Measurements from ENCODE around the gene TMEM176A. TPM values are rescaled to one million over a fixed set of nuclear protein-coding genes. Genes with fewer than 3 reads are reported as not detected.

The TMEM176A gene
- total and polyA plus RNA-seq, 12 donors, result 0.78 to 70.9 (median 22.5) TPM

DNA sequence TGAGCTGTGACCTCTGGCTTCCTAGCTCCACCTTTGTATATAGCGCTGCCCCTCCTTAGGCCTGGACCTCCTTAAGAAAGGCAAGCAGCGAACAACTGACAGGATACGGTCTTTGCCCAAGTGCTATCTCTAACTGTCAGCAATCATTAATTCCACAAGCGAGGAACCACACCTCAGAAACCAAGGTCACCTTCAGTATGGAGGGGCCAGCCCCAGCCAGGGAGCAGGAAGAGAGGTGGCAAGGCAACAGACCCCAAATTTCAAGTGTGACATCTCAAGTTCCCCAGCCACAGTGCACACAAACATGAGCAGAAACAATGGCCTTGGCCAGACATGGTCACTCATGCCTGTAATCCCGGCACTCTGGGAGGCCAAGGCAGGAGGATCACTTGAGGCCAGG, 47.0 kb downstream of the TMEM176A start:
- TF ChIP-seq, protein P1, sequence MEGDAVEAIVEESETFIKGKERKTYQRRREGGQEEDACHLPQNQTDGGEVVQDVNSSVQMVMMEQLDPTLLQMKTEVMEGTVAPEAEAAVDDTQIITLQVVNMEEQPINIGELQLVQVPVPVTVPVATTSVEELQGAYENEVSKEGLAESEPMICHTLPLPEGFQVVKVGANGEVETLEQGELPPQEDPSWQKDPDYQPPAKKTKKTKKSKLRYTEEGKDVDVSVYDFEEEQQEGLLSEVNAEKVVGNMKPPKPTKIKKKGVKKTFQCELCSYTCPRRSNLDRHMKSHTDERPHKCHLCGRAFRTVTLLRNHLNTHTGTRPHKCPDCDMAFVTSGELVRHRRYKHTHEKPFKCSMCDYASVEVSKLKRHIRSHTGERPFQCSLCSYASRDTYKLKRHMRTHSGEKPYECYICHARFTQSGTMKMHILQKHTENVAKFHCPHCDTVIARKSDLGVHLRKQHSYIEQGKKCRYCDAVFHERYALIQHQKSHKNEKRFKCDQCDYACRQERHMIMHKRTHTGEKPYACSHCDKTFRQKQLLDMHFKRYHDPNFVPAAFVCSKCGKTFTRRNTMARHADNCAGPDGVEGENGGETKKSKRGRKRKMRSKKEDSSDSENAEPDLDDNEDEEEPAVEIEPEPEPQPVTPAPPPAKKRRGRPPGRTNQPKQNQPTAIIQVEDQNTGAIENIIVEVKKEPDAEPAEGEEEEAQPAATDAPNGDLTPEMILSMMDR (IDR thresholded peaks at IDR 0.05), result no peak
- TF ChIP-seq POLR2A (IDR thresholded peaks at IDR 0.05), result no peak
- Histone ChIP-seq H3K27me3 (no peaks in the 10 kb centered on the region), H3K4me1 (replicated peaks in 1 of 2) (no peaks in the 10 kb centered on the region), H3K4me3 (no peak overlapping the region), H3K9me3 (replicated peaks in 1 of 3) (no peaks in the 10 kb centered on the region), H3K36me3 (replicated peaks in 1 of 2) (no peaks in the 10 kb centered on the region), H3K27ac (no peak overlapping the region)
- DNase-seq, result peak in 1 of 7 donors; percentile 13
- WGBS, 4 donors, result 86 to 94% (median 89%) methylated on average over 5 of the region's 5 CpGs
- intact Hi-C loops (cut with DNase I), result no loop called here

- H3K9me3 ChIP-seq (replicated peaks in 1 of 3), result no peaks in the 10 kb centered on the region
- no peaks in the 10 kb centered on the region for H3K36me3 ChIP-seq (replicated peaks in 1 of 2)
- intact Hi-C loops (cut with DNase I), result no loop called here
- H3K27me3 ChIP-seq, result no peaks in the 10 kb centered on the region
- H3K4me3 ChIP-seq, result no peak overlapping the region
- no peaks in the 10 kb centered on the region for H3K4me1 ChIP-seq (replicated peaks in 1 of 2)
- TF ChIP-seq, protein P1 (IDR thresholded peaks at IDR 0.05), result no peak
- no peak for TF ChIP-seq POLR2A (IDR thresholded peaks at IDR 0.05)
- DNase-seq, result peak in 2 of 7 donors; percentile 4 to 6
- no peak overlapping the region for H3K27ac ChIP-seq
- WGBS, 4 donors, result 89 to 94% (median 91%) methylated on average over 7 to 8 of the region's 8 CpGs
These were observed 47.5 kb downstream of the TMEM176A start for GRCh38 chr7:150848111-150848510.

DNA sequence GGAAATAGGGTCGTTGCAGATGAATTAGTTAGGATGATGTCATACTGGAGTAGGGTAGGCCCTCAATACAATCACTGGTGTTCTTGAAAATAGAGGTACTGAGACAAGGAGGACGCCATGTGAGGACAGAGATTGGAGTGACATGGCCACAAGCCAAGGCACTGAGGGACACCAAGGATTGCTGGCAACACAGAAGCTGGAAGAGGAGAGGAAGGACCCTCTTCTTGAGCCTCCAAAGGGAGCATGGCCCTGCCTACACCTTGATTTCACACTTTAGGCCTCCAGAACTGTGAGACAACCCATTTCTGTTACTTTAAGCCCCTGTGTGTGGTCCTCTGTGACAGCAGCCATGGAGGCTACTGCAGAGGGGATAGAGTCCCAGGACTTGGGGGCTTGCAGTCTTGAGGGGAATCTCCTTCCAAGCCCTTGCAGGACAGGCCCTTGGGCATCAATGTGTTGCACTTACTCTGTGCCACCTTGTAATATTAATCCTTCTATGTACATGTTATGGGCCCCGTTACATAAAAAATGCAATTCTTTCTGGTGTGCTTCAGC, 48.1 kb downstream of the TMEM176A start:
- 81 to 93% (median 89%) methylated on average over 3 of the region's 3 CpGs for WGBS, 4 donors
- no peaks in the 10 kb centered on the region for H3K4me1 ChIP-seq (replicated peaks in 1 of 2)
- DNase-seq, result peak in 2 of 7 donors; percentile 2 to 21
- no peak overlapping the region for H3K4me3 ChIP-seq
- intact Hi-C loops (cut with DNase I), result no loop called here
- H3K27ac ChIP-seq, result no peak overlapping the region
- no peaks in the 10 kb centered on the region for H3K36me3 ChIP-seq (replicated peaks in 1 of 2)
- TF ChIP-seq, protein P1 (IDR thresholded peaks at IDR 0.05), result no peak
- TF ChIP-seq POLR2A (IDR thresholded peaks at IDR 0.05), result no peak
- H3K27me3 ChIP-seq, result no peaks in the 10 kb centered on the region
- H3K9me3 ChIP-seq (replicated peaks in 1 of 3), result no peaks in the 10 kb centered on the region

DNA sequence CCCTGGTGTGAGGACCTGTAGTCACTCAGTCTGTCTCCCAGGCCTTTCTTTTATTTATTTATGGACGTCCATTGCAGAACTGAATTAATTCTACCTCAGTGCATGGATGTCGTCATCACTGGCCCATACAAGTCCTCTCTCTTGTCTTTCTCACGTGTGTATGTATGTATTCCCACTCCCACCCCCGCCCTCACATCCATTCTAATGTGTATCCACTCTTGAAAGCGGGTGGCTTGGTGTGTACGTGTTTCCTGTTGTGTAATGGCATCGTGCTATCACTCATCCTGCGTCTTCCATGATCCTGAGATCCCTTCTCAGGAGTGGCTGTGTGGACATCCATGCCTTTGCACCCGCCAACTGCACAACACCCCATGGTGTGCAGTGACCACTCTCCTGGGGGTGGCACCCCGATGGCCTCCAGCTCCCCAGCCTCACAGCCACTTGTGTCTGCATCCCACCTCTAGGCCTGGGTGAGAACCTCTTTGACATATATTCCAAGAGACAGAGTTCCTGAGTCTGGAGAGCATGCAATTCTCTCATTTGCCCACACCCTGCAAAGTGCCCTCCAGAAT, 48.7 kb downstream of the TMEM176A start:
- Histone ChIP-seq H3K9me3 (replicated peaks in 1 of 3) (no peaks in the 10 kb centered on the region), H3K4me3 (no peak overlapping the region), H3K27ac (no peak overlapping the region), H3K4me1 (replicated peaks in 1 of 2) (no peaks in the 10 kb centered on the region), H3K27me3 (no peaks in the 10 kb centered on the region), H3K36me3 (replicated peaks in 1 of 2) (no peaks in the 10 kb centered on the region)
- no peak for TF ChIP-seq POLR2A (IDR thresholded peaks at IDR 0.05)
- TF ChIP-seq, protein P1 (IDR thresholded peaks at IDR 0.05), result no peak
- 80 to 88% (median 83%) methylated on average over 9 to 10 of the region's 10 CpGs for whole genome bisulfite sequencing, 4 donors
- peak in 2 of 7 donors; percentile 7 to 28 for DNase-seq
- intact Hi-C loops (cut with DNase I), result no loop called here
